Measurements from ENCODE around the gene ICA1.

DNA sequence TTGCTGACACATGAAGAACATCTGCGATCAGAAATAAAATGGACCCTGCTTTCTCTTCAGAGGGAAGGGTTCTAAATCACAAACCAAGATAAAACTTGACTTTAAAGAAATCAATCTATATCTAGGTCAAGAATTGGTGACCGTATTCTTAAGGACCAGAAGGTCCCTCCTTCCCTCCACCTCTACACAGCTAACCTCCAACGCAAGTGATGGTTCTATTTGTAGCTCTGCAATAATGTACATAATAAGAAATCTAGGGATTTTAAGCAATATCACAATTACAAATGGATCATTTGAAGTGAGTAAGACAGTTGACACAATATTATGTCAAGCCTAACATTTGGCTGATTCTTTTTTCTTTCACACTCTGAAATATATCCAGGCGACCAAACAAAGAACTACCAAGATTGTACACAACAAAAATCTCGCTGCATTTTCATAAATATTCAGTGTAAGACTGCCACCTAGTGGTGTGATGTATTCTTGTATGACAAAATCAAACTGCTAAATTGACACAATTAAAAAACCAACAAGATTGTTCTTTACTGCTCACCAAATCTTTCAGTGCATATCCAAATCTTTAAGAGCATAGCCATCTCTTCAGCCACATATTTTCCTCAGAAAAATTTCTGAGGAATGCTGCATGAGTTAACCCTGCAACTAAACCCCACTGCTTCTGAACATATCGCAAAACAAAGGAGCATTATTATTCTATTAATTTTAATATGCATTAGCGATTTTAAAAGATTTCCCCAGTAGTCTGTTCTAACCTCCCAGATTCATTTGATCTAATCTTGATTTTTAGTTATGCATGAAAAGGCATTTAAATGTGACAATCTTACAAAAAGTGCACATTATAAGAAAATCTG is 44.5 kb downstream of the ICA1 start:
- TF ChIP-seq, protein P1, sequence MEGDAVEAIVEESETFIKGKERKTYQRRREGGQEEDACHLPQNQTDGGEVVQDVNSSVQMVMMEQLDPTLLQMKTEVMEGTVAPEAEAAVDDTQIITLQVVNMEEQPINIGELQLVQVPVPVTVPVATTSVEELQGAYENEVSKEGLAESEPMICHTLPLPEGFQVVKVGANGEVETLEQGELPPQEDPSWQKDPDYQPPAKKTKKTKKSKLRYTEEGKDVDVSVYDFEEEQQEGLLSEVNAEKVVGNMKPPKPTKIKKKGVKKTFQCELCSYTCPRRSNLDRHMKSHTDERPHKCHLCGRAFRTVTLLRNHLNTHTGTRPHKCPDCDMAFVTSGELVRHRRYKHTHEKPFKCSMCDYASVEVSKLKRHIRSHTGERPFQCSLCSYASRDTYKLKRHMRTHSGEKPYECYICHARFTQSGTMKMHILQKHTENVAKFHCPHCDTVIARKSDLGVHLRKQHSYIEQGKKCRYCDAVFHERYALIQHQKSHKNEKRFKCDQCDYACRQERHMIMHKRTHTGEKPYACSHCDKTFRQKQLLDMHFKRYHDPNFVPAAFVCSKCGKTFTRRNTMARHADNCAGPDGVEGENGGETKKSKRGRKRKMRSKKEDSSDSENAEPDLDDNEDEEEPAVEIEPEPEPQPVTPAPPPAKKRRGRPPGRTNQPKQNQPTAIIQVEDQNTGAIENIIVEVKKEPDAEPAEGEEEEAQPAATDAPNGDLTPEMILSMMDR (IDR thresholded peaks at IDR 0.05 in 8 of 11, conservative IDR thresholded peaks at IDR 0.05 in 3 of 11): peak; percentile 34 to 89 (median 74)
- TF ChIP-seq POLR2A (IDR thresholded peaks at IDR 0.05): no peak

Data from spleen (tissue), 7 donors.